Right lobe of liver (tissue), 4 donors: ENCODE measurements around the gene RAP1GDS1.

ENCODE experiments used
- CTCF ChIP-seq, 4 donors: fragments of 200-600 bp in 3 of 4; fragments of 450-650 bp in 1 of 4; IDR thresholded peaks; one replicate each; pipeline versions ENCODE4 v1.5.1 to v1.8.0; 2016 to 2022; ENCODE audit warnings: antibody characterized with exemption in 4 of 4, mild to moderate bottlenecking in 2 of 4
- POLR2A ChIP-seq: fragments of 450-650 bp; IDR thresholded peaks from one replicate; pipeline ENCODE4 v1.6.1; 2017; ENCODE audit warnings: antibody characterized with exemption, mild to moderate bottlenecking
- donor health status: DM: no; HTN: no; CAD: no.
- donor health status: DM: no; HTN: no; CAD: no.
- donor health status: DM: no; HTN: yes; CAD: no.

- no peak for TF ChIP-seq POLR2A
- TF ChIP-seq CTCF (IDR thresholded peaks at IDR 0.05) = no peak
Measured at GRCh38 chr4:98242538-98242937, 18.6 kb upstream of the RAP1GDS1 start.
